Measurements from ENCODE around the gene MSH5. TPM values are rescaled to one million over a fixed set of nuclear protein-coding genes. Genes with fewer than 3 reads are reported as not detected.
A peak's percentile ranks its signal among the peaks of the same experiment; 100 is the strongest.

Gene MSH5
- total RNA-seq, 1 experiment from 2014 or later: 51.0 TPM

DNA sequence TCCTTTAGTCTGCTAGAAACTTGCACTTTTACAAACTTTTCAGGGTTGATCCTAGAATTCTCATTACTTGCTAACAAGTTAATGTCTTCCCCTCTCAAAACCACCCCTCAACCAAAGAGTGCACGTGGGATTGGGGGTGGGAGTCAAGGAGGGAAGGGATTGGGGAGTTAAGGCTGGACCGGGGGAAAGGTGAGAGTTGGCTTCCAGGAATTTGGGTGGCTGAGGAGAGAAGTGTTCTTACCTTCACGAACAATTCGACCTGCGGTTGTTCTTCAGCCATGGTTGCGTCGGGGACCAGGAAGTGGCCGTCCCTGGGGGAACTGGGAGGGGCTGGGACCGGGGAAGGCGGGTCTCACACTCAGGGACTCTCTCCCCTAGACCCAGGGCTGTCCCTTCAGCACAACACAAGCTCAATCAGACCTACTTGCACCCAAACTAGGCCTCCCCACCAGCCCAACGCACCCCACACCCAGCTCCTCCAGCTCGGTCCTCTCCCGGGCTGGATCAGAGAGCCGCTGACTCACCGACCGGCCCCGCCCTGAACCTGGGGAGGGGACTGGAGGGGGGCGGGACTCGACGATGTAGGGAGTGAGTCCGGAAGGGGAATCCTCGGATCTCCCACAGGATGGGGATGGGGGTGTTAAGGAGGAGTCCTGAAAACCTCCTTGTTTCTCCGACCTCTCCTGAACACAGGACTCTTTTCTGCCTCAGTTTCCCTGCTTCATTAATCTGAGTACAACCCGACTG lies 3.6 kb upstream of the MSH5 start, which contains the start of gene CLIC1:
CLIC1 (minus strand) TSS at position 510 of the 747 bp plus-strand sequence; CDS start at position 280, 230 bp downstream.
- Histone ChIP-seq H3K27me3 (replicated peaks; ENCODE audit: control insufficient read depth, insufficient read depth, low read length) (no peaks in the 10 kb centered on the region), H3K4me1 (peaks cover 31% of the 10 kb centered on the region), H3K4me3 (ENCODE audit: low read depth, low read length) (peak within 1 kb of the TSS; percentile 71), H3K9me3 (no peaks in the 10 kb centered on the region), H3K36me3 (ENCODE audit: control insufficient read depth, insufficient read depth, low read length) (0 out of 2 replicates have a peak, but pooled peaks cover 4% of the 10 kb centered on the region)
- H3K36me3 Mint-ChIP-seq (ENCODE audit: insufficient read depth, unreplicated experiment): peaks cover 84% of the 10 kb centered on the region
- peak within 1 kb of the TSS; percentile 98 for H3K27ac Mint-ChIP-seq (ENCODE audit: unreplicated experiment)
- H3K9me3 Mint-ChIP-seq (ENCODE audit: unreplicated experiment): no peaks in the 10 kb centered on the region
- H3K27me3 Mint-ChIP-seq (ENCODE audit: insufficient read depth, unreplicated experiment): no peaks in the 10 kb centered on the region
- ChIA-PET CTCF (interaction anchor here (0.6 to 3.8 kb wide), 6 partner anchors 33 to 1528 kb away, joined by 3 to 32 read pairs (median 4); partner anchors contain the start of genes LY6G5C and NEU1), POLR2A (interaction anchor here (0.6 to 2.2 kb wide), 7 partner anchors 22 to 194 kb away, joined by 3 to 19 read pairs (median 3); partner anchors contain the start of genes ABHD16A, DDX39B, HSPA1A and HSPA1B)
- TF ChIP-seq, protein P1, sequence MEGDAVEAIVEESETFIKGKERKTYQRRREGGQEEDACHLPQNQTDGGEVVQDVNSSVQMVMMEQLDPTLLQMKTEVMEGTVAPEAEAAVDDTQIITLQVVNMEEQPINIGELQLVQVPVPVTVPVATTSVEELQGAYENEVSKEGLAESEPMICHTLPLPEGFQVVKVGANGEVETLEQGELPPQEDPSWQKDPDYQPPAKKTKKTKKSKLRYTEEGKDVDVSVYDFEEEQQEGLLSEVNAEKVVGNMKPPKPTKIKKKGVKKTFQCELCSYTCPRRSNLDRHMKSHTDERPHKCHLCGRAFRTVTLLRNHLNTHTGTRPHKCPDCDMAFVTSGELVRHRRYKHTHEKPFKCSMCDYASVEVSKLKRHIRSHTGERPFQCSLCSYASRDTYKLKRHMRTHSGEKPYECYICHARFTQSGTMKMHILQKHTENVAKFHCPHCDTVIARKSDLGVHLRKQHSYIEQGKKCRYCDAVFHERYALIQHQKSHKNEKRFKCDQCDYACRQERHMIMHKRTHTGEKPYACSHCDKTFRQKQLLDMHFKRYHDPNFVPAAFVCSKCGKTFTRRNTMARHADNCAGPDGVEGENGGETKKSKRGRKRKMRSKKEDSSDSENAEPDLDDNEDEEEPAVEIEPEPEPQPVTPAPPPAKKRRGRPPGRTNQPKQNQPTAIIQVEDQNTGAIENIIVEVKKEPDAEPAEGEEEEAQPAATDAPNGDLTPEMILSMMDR (IDR thresholded peaks at IDR 0.05; ENCODE audit: insufficient read depth in 1 of 2, low read depth in 1 of 2, low read length in 1 of 2, severe bottlenecking in 1 of 2, unreplicated experiment in 1 of 2): no peak
- H3K4me1 Mint-ChIP-seq (ENCODE audit: low read depth, unreplicated experiment): peaks cover 31% of the 10 kb centered on the region
- BruUV-seq (replicated peaks): TSS peak; percentile 29
- intact Hi-C loops (cut with micrococcal nuclease; ENCODE audit: unreplicated experiment): loop anchor here (2.0 to 5.0 kb wide), 4 partner anchors 34 to 189 kb away; partner anchors contain the start of genes ABHD16A, ATP6V1G2, CSNK2B and HSPA1B
- DNase-seq: peak; percentile 90 to 91
- peak within 1 kb of the TSS; percentile 95 for H3K4me3 Mint-ChIP-seq (ENCODE audit: unreplicated experiment)

DNA sequence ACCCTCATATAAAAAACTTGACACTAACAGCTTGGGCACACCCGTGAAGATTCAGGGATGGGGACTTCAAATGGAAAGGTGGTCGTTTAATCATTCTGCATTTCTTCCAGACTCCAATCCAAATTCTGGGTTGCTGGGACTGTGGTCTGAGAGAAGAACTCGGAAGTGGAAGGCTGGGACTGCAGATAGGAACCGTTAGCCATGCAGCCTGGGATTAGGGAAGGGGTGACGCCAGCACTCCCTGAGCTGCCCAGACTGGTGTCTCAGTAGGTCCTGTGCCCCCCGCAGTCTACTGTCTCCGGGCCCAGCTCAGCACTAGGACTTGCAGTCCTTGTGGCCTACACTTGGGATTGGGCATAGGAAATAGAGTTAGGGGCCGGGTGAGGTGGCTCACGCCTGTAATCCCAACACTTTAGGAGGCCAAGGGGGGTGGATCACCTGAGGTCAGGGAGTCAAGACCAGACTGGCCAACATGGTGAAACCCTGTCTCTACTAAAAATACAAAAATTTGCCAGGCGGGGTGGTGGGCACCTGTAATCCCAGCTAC lies 3.0 kb upstream of the MSH5 start:
- Mint-ChIP-seq H3K4me1 (ENCODE audit: low read depth, unreplicated experiment) (peaks cover 31% of the 10 kb centered on the region), H3K27ac (ENCODE audit: unreplicated experiment) (peak overlapping the region; percentile 98), H3K4me3 (ENCODE audit: unreplicated experiment) (peak overlapping the region; percentile 95), H3K27me3 (ENCODE audit: insufficient read depth, unreplicated experiment) (no peaks in the 10 kb centered on the region), H3K9me3 (ENCODE audit: unreplicated experiment) (no peaks in the 10 kb centered on the region), H3K36me3 (ENCODE audit: insufficient read depth, unreplicated experiment) (peaks cover 84% of the 10 kb centered on the region)
- Histone ChIP-seq H3K4me1 (peaks cover 33% of the 10 kb centered on the region), H3K4me3 (ENCODE audit: low read depth, low read length) (peak overlapping the region; percentile 71), H3K9me3 (no peaks in the 10 kb centered on the region), H3K36me3 (ENCODE audit: control insufficient read depth, insufficient read depth, low read length) (0 out of 2 replicates have a peak, but pooled peaks cover 2% of the 10 kb centered on the region), H3K27me3 (replicated peaks; ENCODE audit: control insufficient read depth, insufficient read depth, low read length) (no peaks in the 10 kb centered on the region)
- TSS peak; percentile 11 for BruUV-seq (replicated peaks)
- POLR2A ChIA-PET: interaction anchor here (0.6 to 3.3 kb wide), 13 partner anchors 7 to 195 kb away, joined by 3 to 59 read pairs (median 4); partner anchors contain the start of genes ABHD16A, C6orf47, DDAH2 and DDX39B
- intact Hi-C loops (cut with micrococcal nuclease; ENCODE audit: unreplicated experiment): loop anchor here (2.0 to 5.0 kb wide), 4 partner anchors 35 to 190 kb away; partner anchors contain the start of genes ABHD16A, ATP6V1G2, CSNK2B and HSPA1B
- CTCF ChIA-PET: interaction anchor here (0.6 to 3.8 kb wide), 6 partner anchors 23 to 126 kb away, joined by 3 to 32 read pairs (median 5); partner anchors contain the start of genes LSM2, LY6G5C, NEU1 and VARS1
- peak in 1 of 2 experiments; percentile 39 for DNase-seq
- TF ChIP-seq, protein P1 (IDR thresholded peaks at IDR 0.05; ENCODE audit: insufficient read depth in 1 of 2, low read depth in 1 of 2, low read length in 1 of 2, severe bottlenecking in 1 of 2, unreplicated experiment in 1 of 2): no peak

Measured in Caco-2 (cell line).